B cell (primary cell): ENCODE results near the gene POU5F1. TPM values are rescaled to one million over a fixed set of nuclear protein-coding genes. Genes with fewer than 3 reads are reported as not detected.

Source experiments
- ATAC-seq: fragments of 200-7000 bp; cut with Tn5 transposase; one replicate; pipeline ENCODE4 v1.10.0; 2021; ENCODE audit warnings: low read depth, mild to moderate bottlenecking, moderate number of reproducible peaks, moderate library complexity
- CTCF ChIA-PET: fragments of 350-600 bp; sonication (Branson Sonifier 250); formaldehyde crosslinking; loops from one replicate; lab custom pipeline; 2021; ENCODE audit warnings: antibody characterized with exemption, inconsistent platforms; lab: Charles Lee
- POLR2A ChIA-PET: fragments of 350-600 bp; sonication (Branson Sonifier 250); formaldehyde crosslinking; loops from one replicate; lab custom pipeline; 2021; ENCODE audit warnings: antibody characterized with exemption; lab: Charles Lee
- DNase-seq: peaks from one replicate; pipeline ENCODE4 v3.0.0; 2013
- H2AFZ ChIP-seq: 2 replicates; pipeline ENCODE4 v1.6.1; 2012; ENCODE audit warnings: mild to moderate bottlenecking, low read depth, low read length; ENCODE audit not compliant: insufficient read depth, poor library complexity, severe bottlenecking
- H3K27ac ChIP-seq, 2 donors: 1 replicate in 1 of 2; 2 replicates in 1 of 2; pipeline ENCODE4 v1.5.1; 2012 to 2013; ENCODE audit warnings: low read length in 2 of 2, mild to moderate bottlenecking in 2 of 2, moderate library complexity in 1 of 2
- H3K27me3 ChIP-seq, 4 experiments: fragments of 200-600 bp in 1 of 4; sonication (generic) in 1 of 4; replicated peaks in 1 of 4; 1 replicate in 2 of 4; 2 replicates in 2 of 4; pipeline versions ENCODE4 v1.6.1 to v1.7.0; 2013 to 2016; ENCODE audit warnings: low read length in 3 of 4, mild to moderate bottlenecking in 2 of 4, mixed read lengths in 1 of 4, moderate library complexity in 1 of 4; ENCODE audit not compliant: insufficient read depth in 4 of 4, control insufficient read depth in 3 of 4; ENCODE audit errors: control extremely low read depth in 1 of 4
- H3K36me3 ChIP-seq, 2 experiments: replicated peaks in 1 of 2; 1 replicate in 1 of 2; 2 replicates in 1 of 2; pipeline versions ENCODE4 v1.6.1 to v1.7.1; 2013; ENCODE audit warnings: low read length in 1 of 2; ENCODE audit not compliant: insufficient read depth in 2 of 2, control insufficient read depth in 1 of 2; ENCODE audit errors: control extremely low read depth in 1 of 2, extremely low read depth in 1 of 2
- H3K4me1 ChIP-seq, 2 donors: fragments of 200-600 bp in 1 of 2; sonication (generic) in 1 of 2; 1 replicate in 1 of 2; 2 replicates in 1 of 2; pipeline versions ENCODE4 v1.5.1 to v1.6.1; 2013 to 2017; ENCODE audit warnings: low read length in 2 of 2; ENCODE audit not compliant: control insufficient read depth in 2 of 2, insufficient read depth in 2 of 2
- H3K4me2 ChIP-seq: replicated peaks from 2 replicates; pipeline ENCODE3; 2012; ENCODE audit warnings: mild to moderate bottlenecking, low read depth, low read length; ENCODE audit not compliant: poor library complexity, severe bottlenecking
- H3K4me3 ChIP-seq, 5 experiments: fragments of 200-600 bp in 1 of 5; sonication (generic) in 1 of 5; 1 replicate in 3 of 5; 2 replicates in 2 of 5; pipeline versions ENCODE4 v1.5.1 to v1.7.0; 2011 to 2016; ENCODE audit warnings: low read length in 4 of 5, mild to moderate bottlenecking in 4 of 5, low read depth in 2 of 5, control low read depth in 1 of 5, moderate library complexity in 1 of 5; ENCODE audit not compliant: insufficient read depth in 1 of 5; ENCODE audit errors: control extremely low read depth in 1 of 5, extremely low read depth in 1 of 5
- H3K79me2 ChIP-seq: fragments of 200-600 bp; sonication (generic); one replicate; pipeline ENCODE4 v1.6.0; 2016; ENCODE audit warnings: low read length; ENCODE audit not compliant: control insufficient read depth, insufficient read depth
- H3K9ac ChIP-seq: fragments of 200-600 bp; sonication (generic); 2 replicates; pipeline ENCODE4 v1.6.1; 2017; ENCODE audit warnings: mild to moderate bottlenecking, low read length, moderate library complexity
- H3K9me3 ChIP-seq, 3 donors: one replicate each; pipeline versions ENCODE4 v1.6.1 to v1.7.1; 2013; ENCODE audit warnings: low read length in 2 of 3; ENCODE audit not compliant: control insufficient read depth in 2 of 3, insufficient read depth in 1 of 3; ENCODE audit errors: control extremely low read depth in 1 of 3
- H4K20me1 ChIP-seq: 2 replicates; pipeline ENCODE4 v1.6.0; 2012; ENCODE audit warnings: mild to moderate bottlenecking, low read length; ENCODE audit not compliant: insufficient read depth, control insufficient read depth, poor library complexity, severe bottlenecking
- H3K27ac Mint-ChIP-seq: one replicate; pipeline ENCODE4 v1.8.0; 2021; ENCODE audit warnings: mixed read lengths
- H3K27me3 Mint-ChIP-seq: one replicate; pipeline ENCODE4 v1.8.0; 2021; ENCODE audit warnings: mixed read lengths
- H3K4me1 Mint-ChIP-seq: one replicate; pipeline ENCODE4 v1.8.0; 2021; ENCODE audit warnings: mixed read lengths
- H3K4me3 Mint-ChIP-seq: one replicate; pipeline ENCODE4 v1.8.0; 2021; ENCODE audit warnings: mixed read lengths
- H3K9me3 Mint-ChIP-seq: one replicate; pipeline ENCODE4 v1.8.0; 2022; ENCODE audit warnings: mixed read lengths; ENCODE audit not compliant: insufficient read depth
- CTCF ChIP-seq: fragments of 200-600 bp; IDR thresholded peaks from one replicate; pipeline ENCODE4 v1.8.0; 2022; ENCODE audit warnings: antibody characterized with exemption, mild to moderate bottlenecking
- EZH2 ChIP-seq: IDR thresholded peaks from 2 replicates; pipeline ENCODE4 v1.6.1; 2012; ENCODE audit warnings: borderline replicate concordance, low read depth, mild to moderate bottlenecking, moderate library complexity, low read length; ENCODE audit not compliant: insufficient read depth, poor library complexity, severe bottlenecking
- WGBS: methylation state at CpG from one replicate; pipeline ENCODE4 v1.1.5; 2013; ENCODE audit warnings: missing lambda C conversion rate; ENCODE audit not compliant: insufficient coverage; 5-methylcytosine and 5-hydroxymethylcytosine counted together
- intact Hi-C: fragments of 100-400 bp; cut with micrococcal nuclease; formaldehyde crosslinking; loops from one replicate; pipeline ENCODE4 v1.10.0; 2022
- polyA plus RNA-seq: library from polyadenylated mRNA; depleted of rRNA; stranded (reverse); fragments of >200 nt; gene quantifications from 2 replicates; pipeline ENCODE4 v1.2.3, GENCODE V29; 2012
- total RNA-seq, 2 donors: library from RNA; stranded (reverse); fragments of 120-200 nt in 1 of 2; gene quantifications; 1 replicate in 1 of 2; 2 replicates in 1 of 2; pipeline versions ENCODE4 v1.2.3 to v1.2.4, GENCODE V29; 2013 to 2022

POU5F1 gene
- total and polyA plus RNA-seq, 2 donors (not counting 1 experiment from before 2014, with no cell fraction given) = 0.76 to 0.88 TPM

- Histone ChIP-seq H3K4me3 (no peak overlapping the region), H3K79me2 (no peaks in the 10 kb centered on the region), H3K9me3 (no peaks in the 10 kb centered on the region), H4K20me1 (no peaks in the 10 kb centered on the region), H3K36me3 (peaks cover 0 to 13% of the 10 kb centered on the region in 2 experiments), H3K27ac (no peak overlapping the region), H3K9ac (no peak overlapping the region), H3K4me2 (no peak overlapping the region), H3K27me3 (no peaks in the 10 kb centered on the region), H3K4me1 (peaks cover 5 to 6% of the 10 kb centered on the region in 2 donors), H2AFZ (no peak overlapping the region)
- Mint-ChIP-seq H3K27me3 (peaks cover 4% of the 10 kb centered on the region), H3K27ac (no peak overlapping the region), H3K9me3 (no peaks in the 10 kb centered on the region), H3K4me1 (peaks cover 4% of the 10 kb centered on the region), H3K4me3 (no peak overlapping the region)
- ChIA-PET POLR2A (no interaction called here), CTCF (interaction anchor here (0.7 to 4.4 kb wide), 3 partner anchors 52 to 298 kb away, joined by 3 to 58 read pairs (median 9); no protein-coding TSS in a partner anchor)
- intact Hi-C loops = no loop called here
- TF ChIP-seq EZH2 = no peak
- no peak for TF ChIP-seq CTCF
- ATAC-seq (no peak), DNase-seq (no peak)
- 94% methylated on average over 15 of the region's 15 CpGs for WGBS
Measured at GRCh38 chr6:31140643-31141042, 29.8 kb downstream of the POU5F1 start.

DNA sequence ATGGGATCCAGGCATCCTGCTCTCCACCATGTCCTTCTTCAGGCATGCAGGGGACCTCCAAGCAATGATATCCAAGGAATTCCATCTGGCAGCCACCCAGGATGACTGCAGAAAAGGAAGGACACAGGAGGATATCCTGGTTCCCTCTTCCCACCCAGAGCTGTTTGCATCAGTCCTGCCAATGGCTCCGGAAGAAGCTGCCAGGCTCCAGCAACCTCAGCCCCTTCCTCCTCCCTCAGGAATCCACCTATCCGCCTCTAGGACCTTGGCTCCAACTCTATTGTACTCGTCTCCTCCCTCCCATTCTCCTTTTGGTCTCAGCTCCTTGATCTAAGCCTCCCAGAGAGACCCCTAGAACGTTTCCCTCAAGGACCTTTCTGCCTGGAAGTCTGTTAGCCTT, 30.9 kb downstream of the POU5F1 start:
- H3K27me3 ChIP-seq = no peaks in the 10 kb centered on the region
- Mint-ChIP-seq H3K4me3 (no peak overlapping the region), H3K27ac (no peak overlapping the region), H3K4me1 (peaks cover 4% of the 10 kb centered on the region), H3K9me3 (no peaks in the 10 kb centered on the region), H3K27me3 (peaks cover 4% of the 10 kb centered on the region)
- no peaks in the 10 kb centered on the region for H3K9me3 ChIP-seq
- TF ChIP-seq EZH2 (no peak), CTCF (no peak)
- ATAC-seq = no peak
- no peak for DNase-seq
- H3K4me2 ChIP-seq = no peak overlapping the region
- H4K20me1 ChIP-seq = no peaks in the 10 kb centered on the region
- no peak overlapping the region for H3K9ac ChIP-seq
- POLR2A ChIA-PET = no interaction called here
- intact Hi-C loops = no loop called here
- H3K36me3 ChIP-seq = peaks cover 0 to 13% of the 10 kb centered on the region in 2 experiments
- WGBS = 85% methylated on average over 4 of the region's 4 CpGs
- H3K4me1 ChIP-seq = peaks cover 5 to 6% of the 10 kb centered on the region in 2 donors
- CTCF ChIA-PET = interaction anchor here (0.6 to 10.4 kb wide), 5 partner anchors 12 to 483 kb away, joined by 3 to 133 read pairs (median 4); no protein-coding TSS in a partner anchor
- no peak overlapping the region for H3K27ac ChIP-seq
- no peak overlapping the region for H2AFZ ChIP-seq
- H3K4me3 ChIP-seq = no peak overlapping the region
- no peaks in the 10 kb centered on the region for H3K79me2 ChIP-seq
